NAMALWA (cell line): ENCODE measurements around the gene WBP1L.
"Not testable (repeated sequence)": the region's sequence is repeated elsewhere in the genome, so short reads cannot be mapped to it uniquely, and the experiment has no call there.

Source experiments
- DNase-seq: peaks from one replicate; pipeline ENCODE4 v3.0.0-alpha.2; 2015; ENCODE audit warnings: low spot score

The WBP1L gene

GRCh38 chr10:102841827-102842345 is 98.1 kb downstream of the WBP1L start:
- DNase-seq: no peak

DNA sequence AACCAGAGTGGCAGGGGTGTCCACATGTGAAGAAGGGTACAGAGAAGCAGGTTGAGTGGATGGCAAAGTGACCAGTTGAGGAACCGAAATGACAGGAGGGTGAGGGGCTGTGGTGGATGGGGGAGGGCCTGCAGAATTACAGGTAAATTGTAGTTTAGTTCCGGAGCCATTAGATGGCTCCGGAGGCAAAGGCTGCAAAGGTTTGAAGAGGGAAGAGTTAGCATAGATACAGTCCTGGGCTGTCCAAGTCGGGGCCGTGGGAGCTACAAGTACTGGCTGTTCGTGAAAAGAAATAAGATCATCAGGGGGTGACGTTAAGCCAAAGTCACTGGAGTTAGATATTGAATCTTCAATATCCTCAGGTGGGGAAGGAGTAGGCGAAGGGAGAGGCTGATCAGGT is 99.4 kb downstream of the WBP1L start:
- DNase-seq: not testable (repeated sequence)

DNA sequence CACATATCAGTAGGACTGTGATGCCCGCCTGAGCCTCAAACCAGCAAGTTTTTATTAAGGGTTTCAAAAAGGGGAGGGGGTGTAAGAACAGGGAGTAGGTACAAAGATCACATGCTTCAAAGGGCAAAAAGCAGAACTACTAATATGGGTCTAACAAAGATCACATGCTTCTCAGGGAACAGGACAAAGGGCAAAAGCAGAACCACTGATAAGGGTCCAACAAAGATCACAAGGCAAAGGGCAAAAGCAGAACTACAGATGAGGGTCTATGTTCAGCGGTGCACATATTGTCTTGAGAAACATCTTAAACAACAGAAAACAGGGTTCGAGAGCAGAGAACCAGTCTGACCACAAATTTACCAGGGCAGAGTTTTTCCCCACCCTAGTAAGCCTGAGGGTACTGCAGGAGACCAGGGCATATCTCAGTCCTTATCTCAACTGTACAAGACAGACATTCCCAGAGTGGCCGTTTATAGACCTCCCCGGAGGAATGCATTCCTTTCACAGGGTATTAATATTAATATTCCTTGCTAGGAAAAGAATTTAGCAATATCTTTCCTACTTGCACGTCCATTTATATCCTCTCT is 100.5 kb downstream of the WBP1L start:
- DNase-seq: not testable (repeated sequence)

- DNase-seq: no peak
Observed at GRCh38 chr10:102845352-102845902, 101.7 kb downstream of the WBP1L start.

DNA sequence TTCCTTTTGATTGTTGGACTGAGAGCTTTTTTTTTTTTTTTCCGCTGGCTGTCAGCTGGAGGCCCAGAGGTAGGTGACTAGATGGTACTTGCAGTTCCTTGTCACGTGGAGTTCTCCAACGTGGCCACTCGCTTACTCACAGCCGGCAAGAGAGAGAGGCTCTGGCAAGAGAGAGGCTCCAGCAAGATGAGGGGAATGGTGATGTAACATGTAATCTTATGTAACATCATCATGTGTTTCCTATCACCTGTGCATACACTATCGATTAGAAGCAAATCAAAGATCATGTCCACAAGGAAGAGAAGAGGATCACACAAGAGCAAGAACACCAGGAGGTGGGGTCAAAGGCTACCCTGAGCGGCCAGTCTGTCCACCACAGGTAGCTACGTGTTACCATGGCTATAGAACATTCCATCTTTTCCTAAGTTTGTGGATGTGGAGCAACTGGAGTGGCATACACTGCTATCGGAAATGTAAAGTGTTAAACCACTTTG is 106.3 kb downstream of the WBP1L start:
- no peak for DNase-seq

- not testable (repeated sequence) for DNase-seq
Observed at GRCh38 chr10:102853237-102853636, 109.5 kb downstream of the WBP1L start.

GRCh38 chr10:102855731-102856436 is 112.1 kb downstream of the WBP1L start:
- DNase-seq: not testable (repeated sequence)

DNA sequence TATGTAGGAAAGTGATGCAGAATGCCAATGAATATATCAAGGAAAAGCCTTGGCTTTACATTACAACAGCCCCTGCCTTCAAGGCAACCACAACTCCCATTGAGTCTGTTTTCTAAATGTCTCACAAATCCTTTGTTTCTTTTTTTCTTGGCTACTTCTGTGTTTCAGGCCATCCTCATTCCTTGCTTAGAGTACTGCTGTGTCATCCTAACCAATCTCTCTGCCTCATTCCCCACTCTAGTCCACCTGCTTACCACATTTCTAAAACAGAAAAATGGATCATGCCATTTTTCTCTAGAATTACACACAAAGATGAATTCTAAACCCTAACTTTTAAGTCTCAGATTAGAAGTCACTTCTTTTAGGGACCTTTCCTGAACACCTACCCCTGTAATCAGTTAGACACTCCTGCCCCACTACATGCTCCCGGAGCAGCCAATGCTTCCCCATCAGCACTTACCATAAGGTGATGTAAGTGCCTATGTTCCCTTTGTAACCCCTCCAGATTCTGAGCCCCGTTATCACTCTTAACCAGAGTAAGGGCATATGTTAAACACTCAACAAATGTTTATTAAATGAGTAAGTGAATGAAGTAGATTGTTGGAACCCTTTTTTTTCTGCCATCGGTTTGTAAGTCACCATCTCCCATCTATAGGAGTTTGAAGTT is 113.1 kb downstream of the WBP1L start:
- DNase-seq: no peak

GRCh38 chr10:102859911-102860310 is 116.2 kb downstream of the WBP1L start:
- no peak for DNase-seq

DNA sequence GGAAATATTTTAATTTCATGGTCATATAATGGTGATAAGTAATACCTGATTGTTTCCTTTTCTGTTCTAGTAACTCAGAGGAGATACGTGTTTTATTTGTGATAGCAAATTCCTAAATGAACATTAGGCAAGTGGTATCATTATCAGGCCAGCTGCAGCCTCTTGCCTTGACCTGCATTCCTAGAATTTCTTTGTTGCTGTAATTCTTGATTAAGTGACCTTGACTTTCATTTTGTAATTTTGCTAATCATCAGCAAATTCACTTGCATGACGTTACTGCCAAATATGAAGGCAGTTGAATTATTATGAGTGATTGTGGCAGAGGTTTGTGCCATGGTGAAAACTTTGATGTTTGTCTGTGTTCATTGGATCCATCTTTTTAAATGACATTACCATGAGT is 119.9 kb downstream of the WBP1L start:
- DNase-seq: no peak

DNA sequence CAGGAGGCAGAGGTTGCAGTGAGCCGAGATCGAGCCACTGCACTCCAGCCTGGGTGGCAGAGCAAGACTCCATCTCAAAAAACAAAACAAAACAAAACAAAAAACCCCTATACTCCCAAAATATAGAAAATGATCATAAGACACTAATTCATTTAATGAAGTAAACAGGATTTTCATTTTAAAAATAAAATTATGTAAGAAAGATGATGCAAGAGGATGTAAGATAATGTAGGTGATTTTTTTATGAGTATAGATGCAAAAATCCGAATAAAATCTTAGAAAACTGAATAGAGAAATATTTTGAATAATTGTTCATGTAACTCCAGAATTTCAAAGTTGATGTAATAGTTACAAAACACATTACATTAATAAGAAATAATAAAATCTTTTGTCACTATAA is 121.9 kb downstream of the WBP1L start:
- DNase-seq: no peak
